Epithelial cell of proximal tubule (primary cell): Measurements from ENCODE around the gene TAP1. TPM values are rescaled to one million over a fixed set of nuclear protein-coding genes. Genes with fewer than 3 reads are reported as not detected.

Experiments
- DNase-seq: peaks from one replicate; pipeline ENCODE4 v3.0.0-alpha.2; 2011; ENCODE audit warnings: low read depth
- H3K4me3 ChIP-seq: 2 replicates; pipeline ENCODE4 v1.5.1; 2011; ENCODE audit warnings: low read depth, mild to moderate bottlenecking, low read length
- CTCF ChIP-seq: conservative IDR thresholded peaks from 2 replicates; pipeline ENCODE4 v1.5.1; 2012; ENCODE audit warnings: low read depth, mild to moderate bottlenecking, low read length
- total RNA-seq: library from RNA; depleted of rRNA; stranded (reverse); fragments of >200 nt; gene quantifications from 2 replicates; pipeline ENCODE4 v1.2.3, GENCODE V29; 2015

The TAP1 gene
- total RNA-seq, 1 donor from 2014 or later: 50.7 TPM

GRCh38 chr6:32852018-32852843 is 1.3 kb downstream of the TAP1 start:
- no peak for TF ChIP-seq CTCF
- peak overlapping the region; percentile 88 for H3K4me3 ChIP-seq
- no peak for DNase-seq

- no peak for TF ChIP-seq CTCF
- H3K4me3 ChIP-seq: no peak overlapping the region
- DNase-seq: no peak
These were observed 2.5 kb downstream of the TAP1 start for GRCh38 chr6:32851025-32851424.

DNA sequence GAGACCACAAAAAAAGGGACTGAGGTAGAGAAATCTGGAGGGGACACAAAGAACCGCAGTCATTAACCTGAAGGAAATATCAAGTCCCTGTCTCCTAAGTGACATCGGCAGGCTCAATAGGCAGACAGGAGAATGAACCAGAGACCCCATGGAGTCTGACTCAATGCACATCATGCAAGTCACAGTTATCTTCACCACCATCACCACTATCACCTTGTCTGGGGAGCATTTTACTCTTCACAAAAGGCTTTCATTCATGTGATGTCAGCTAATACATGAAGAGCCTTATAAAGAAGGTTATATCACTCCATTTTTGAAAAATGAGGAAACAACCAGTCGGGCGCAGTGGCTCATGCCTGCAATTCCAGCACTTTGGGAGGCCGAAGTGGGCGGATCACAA is 4.4 kb downstream of the TAP1 start:
- DNase-seq: no peak
- no peak for TF ChIP-seq CTCF
- H3K4me3 ChIP-seq: no peak overlapping the region

GRCh38 chr6:32847795-32848194 is 5.7 kb downstream of the TAP1 start:
- no peak for TF ChIP-seq CTCF
- no peak overlapping the region for H3K4me3 ChIP-seq
- no peak for DNase-seq

GRCh38 chr6:32847004-32847403 is 6.5 kb downstream of the TAP1 start:
- no peak overlapping the region for H3K4me3 ChIP-seq
- TF ChIP-seq CTCF: no peak
- no peak for DNase-seq

- no peak overlapping the region for H3K4me3 ChIP-seq
- no peak for DNase-seq
- no peak for TF ChIP-seq CTCF
These were observed 8.1 kb downstream of the TAP1 start for GRCh38 chr6:32845384-32845884.

- H3K4me3 ChIP-seq: peak overlapping the region; percentile 71
- DNase-seq: no peak
- TF ChIP-seq CTCF: no peak
These were observed 8.6 kb downstream of the TAP1 start for GRCh38 chr6:32844839-32845383.
